HG03097 (cell line): Measurements from ENCODE around the gene CEP112.

ENCODE experiments used
- ATAC-seq: cut with Tn5 transposase; IDR thresholded peaks from one replicate; pipeline ENCODE4 v1.9.1; 2021; ENCODE audit not compliant: unreplicated experiment, low FRiP score

The CEP112 gene

DNA sequence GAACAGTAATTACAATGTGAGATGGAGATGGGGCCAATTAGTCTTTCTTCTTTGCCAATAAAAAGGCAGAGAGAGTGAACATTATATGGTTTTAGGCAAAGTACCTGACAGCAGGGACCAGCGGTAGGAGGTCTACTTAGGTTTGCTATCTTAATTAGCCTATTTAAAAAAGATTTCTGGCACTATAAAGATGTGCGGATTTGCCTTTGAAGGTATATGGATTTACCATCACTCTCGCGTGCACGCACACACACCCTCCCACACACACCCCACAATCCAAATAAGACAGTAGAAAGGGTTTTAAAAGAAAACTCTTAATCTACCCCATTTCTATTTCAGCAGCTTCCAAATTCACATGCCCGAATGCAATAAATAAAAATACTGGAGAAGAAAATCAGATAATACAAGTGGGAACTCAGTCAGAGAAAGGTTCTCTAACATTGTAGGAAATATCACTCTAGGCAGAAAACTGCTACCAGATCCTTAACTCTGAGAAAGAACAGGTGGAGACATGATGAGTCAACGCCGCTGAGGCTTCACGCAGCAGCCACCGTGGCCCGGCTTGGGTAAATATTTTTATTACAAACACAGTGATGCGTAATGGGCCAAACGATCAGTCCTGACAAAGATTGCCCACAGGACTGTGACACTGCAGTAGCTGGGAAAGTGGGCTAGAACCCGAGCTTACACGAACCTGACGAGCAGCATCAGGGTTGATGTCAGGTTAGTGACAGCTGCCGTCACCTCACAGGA lies 563.9 kb downstream of the CEP112 start:
- ATAC-seq = no peak

DNA sequence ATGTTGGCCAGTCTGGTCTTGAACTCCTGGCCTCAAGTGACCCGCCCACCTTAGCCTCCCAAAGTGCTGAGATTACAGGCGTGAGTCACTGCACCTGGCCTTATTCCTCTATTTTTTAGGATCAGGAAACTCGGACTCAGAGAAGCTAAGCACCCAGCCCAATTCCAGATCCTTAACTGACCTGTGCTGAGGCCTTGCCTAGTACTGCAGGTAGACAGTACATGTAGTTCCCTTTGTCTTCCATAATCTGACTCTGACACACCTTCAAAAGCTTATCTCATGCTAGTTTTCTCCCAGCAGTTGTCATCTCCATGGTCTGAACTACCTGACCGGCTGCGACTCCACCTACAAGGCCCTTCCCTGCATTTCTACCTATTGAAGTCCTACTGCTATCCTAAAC lies 564.8 kb downstream of the CEP112 start:
- ATAC-seq = no peak

GRCh38 chr17:65626451-65626850 lies 565.5 kb downstream of the CEP112 start:
- ATAC-seq = no peak

DNA sequence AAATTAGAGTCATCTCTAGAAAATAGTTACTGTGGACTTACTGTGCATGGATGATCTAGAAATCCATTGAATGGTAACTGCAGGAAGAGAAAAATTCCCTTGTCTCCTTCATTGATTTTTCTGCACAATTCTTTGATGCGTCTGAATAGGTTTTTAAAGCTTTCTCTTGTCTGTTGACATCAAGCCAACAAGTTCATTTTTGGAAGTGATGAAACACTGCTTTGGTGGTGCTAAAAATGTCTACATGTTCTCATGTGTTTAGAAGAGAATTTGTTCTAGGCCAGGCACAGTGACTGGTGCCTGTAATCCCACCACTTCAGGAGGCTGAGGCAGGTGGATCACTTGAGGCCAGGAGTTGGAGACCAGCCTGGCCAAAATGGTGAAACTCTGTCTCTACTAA lies 573.4 kb downstream of the CEP112 start:
- ATAC-seq = no peak

GRCh38 chr17:65617496-65617895 lies 574.4 kb downstream of the CEP112 start:
- ATAC-seq = no peak

DNA sequence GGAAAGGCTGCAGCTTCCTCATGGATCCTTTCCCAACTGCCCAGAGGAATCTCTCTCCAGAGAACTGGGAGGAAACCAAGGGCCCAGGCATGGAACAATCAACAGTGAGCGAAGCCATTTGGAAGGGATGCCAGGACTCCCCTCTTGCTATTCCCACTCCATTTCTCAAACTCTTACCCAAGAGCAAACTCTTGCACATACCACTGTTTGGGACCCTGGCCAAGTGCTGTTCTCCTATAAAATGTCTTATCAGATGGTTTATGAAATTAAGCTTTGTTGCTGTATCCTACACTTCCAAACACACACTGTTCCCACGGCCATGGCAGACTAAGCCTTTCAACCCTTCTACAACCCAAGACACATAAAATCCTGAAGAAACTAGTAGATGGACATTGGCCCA lies 582.2 kb downstream of the CEP112 start:
- ATAC-seq = no peak

DNA sequence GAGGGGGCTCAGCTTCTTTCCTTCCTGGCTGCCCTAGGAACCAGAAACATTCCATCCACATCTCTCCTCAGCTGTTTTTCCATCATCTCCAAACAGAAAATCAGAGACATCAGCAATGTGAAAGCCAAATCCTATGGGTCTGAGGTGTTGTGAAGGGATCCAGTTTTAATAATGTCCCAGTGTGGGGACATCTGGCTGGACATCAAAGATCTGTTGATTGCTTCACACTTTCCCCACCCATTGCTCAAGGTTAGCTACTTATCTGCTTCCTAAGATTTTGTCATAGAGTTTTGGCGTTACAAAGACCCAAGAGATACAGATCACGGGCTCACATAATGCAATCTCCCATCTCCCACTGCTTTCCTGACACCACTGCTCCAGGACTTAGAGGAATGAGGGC lies 582.6 kb downstream of the CEP112 start:
- ATAC-seq = no peak

DNA sequence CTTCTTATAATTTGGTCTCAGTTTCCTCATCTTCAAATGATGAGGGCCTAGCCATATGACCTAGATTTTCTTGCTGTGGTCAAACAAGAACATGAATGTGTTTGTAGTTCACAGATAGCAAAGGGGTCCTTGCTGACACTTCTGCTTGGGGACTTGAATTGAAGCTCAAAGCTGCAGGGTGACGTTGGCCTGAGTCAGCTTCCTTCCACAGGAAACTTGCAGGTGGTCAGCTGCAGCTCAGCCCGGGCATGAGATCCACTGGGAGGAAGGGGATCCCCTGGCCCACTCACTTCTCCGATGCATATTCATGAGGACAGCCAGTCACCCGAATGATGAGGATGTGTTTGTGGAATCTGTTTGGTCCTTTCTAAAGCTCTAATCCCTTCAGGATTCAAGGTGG lies 587.9 kb downstream of the CEP112 start:
- ATAC-seq = no peak

DNA sequence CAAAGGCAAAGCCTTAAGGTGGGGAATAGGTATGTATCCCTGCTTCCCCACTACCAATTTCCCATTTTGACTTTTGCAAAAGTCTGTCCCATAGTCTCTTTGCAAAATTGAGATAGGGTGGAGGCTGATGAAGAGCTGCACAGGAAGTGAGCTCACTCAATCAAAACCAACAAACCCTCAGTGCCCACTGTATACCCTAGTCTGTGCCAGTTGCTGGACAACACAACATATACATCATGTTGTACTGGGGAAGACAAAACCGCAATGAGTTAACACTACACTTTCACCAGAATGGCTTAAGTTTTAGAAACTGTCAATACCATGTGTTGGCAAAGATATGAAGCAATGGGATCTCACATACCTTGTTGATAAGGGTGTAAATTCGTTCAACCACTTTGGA lies 590.1 kb downstream of the CEP112 start:
- ATAC-seq = no peak

DNA sequence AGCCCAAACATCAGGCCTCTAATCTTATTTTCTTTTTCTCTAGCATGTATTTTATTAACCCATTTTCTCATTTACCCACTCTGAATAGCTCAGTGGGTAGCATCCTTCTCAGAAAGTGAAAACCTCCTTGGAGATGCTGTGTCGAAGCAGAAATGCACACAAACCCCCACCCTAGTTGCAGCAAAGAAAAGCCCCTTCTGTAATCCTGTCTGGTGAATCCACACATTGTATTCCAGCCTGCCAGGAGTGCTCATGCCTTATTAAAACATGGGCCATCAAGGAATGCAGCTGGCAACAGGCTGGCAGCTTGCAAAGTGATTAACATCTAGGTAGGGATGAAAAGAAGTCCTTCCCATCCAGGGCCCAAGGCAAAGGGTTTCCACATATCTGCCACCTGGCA lies 590.8 kb downstream of the CEP112 start:
- ATAC-seq = no peak

DNA sequence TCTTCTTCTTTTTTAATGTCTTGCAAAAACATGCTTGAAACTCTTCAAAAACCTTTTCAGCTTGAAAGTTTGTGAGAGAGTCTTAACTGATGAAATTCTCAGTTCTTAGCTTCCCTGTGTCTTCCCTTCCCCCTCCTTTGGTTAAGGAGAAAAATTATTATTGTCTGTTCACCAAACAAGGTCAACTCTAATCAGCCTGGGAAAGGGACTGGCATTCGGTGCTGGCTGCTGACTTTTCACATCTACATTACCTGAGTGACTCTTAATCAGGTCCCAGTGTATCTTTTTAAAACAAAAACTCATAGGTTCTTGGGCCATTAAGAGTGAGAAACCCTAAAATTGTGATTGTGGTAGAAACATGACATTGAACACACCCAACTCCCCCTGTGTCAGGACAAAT lies 591.4 kb downstream of the CEP112 start:
- no peak for ATAC-seq

- no peak for ATAC-seq
These were observed 592.3 kb downstream of the CEP112 start for GRCh38 chr17:65599650-65600049.

GRCh38 chr17:65598746-65599145 lies 593.2 kb downstream of the CEP112 start:
- no peak for ATAC-seq

GRCh38 chr17:65595071-65595656 lies 596.8 kb downstream of the CEP112 start:
- ATAC-seq = no peak

GRCh38 chr17:65593855-65594845 lies 597.8 kb downstream of the CEP112 start:
- ATAC-seq = no peak

GRCh38 chr17:65593092-65593854 lies 598.7 kb downstream of the CEP112 start:
- no peak for ATAC-seq

DNA sequence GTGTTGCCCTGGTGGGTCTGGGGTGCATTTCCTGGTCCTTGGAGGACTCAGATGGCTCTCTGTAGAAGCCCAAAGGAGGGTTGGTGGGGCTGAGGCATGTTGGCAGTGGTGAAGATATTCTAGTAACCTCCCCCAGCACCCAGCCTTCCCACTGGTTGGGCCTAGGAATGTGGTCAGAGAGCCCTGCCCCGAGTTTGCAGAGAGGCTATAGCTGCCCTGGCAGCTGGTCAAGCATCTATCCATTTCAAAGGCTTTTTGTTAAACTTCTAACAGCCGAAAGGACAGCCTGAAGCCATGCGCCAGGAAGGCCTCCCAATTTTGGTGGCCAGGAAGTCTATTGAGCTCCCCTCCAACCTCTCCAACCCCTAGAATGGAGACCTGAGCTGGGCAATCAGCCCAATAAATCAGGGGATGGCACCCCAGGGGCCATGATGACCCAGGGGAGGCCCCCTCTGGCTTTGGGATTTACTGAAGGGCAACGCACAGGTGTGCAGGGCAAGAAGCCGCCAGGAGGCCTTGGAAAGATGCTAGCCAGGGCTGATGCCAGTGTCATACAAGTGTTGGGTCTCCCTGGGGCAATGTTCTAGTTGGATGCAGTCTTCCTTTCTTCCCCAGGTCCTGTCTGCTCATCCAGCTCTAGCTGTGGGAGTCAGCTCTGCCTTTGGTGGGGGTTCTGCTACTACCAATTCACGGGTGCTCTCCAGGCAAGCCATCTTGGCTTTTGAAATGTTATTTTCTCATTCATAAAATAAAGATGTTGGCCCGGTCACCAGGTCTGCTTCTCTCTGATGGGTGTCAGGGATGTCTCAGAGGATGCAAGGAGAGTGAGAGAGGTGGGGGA lies 599.6 kb downstream of the CEP112 start:
- no peak for ATAC-seq

- ATAC-seq = no peak
These were observed 602.6 kb downstream of the CEP112 start for GRCh38 chr17:65589321-65589720.

GRCh38 chr17:65588181-65588808 lies 603.6 kb downstream of the CEP112 start:
- no peak for ATAC-seq
